K562 (cell line): ENCODE measurements around the gene EBF4. TPM values are rescaled to one million over a fixed set of nuclear protein-coding genes. Genes with fewer than 3 reads are reported as not detected.

ENCODE experiments used
- ATAC-seq: fragments of 200-7000 bp; cut with Tn5 transposase; 3 replicates; pipeline ENCODE4 v1.9.1; 2020; ENCODE audit warnings: moderate library complexity
- BruUV-seq: library from RNA; stranded (reverse); fragments of 400-500 nt; replicated peaks from 2 replicates; lab custom pipeline; 2021; lab: Mats Ljungman, UMichigan
- CTCF ChIA-PET: fragments of 300-600 bp; formaldehyde crosslinking; extraction: SDS; loops from one replicate; lab custom pipeline; 2021; ENCODE audit warnings: low intra/inter-chr PET ratio; lab: Yijun Ruan, JAX
- POLR2A ChIA-PET: fragments of 300-600, 350-650 bp; sonication (Branson Sonifier 250); formaldehyde crosslinking; extraction: SDS; loops from one replicate; lab custom pipeline; 2021; ENCODE audit warnings: antibody characterized with exemption, inconsistent platforms; lab: Yijun Ruan, JAX
- DNase-seq, 4 experiments: peaks; one replicate each; pipeline versions ENCODE4 v3.0.0 to v3.0.0-alpha.2; 2011 to 2018; ENCODE audit warnings: low spot score in 3 of 4, mixed read lengths in 3 of 4; ENCODE audit errors: extremely low read depth in 1 of 4
- FAIRE-seq: peaks from 2 replicates; lab custom pipeline; 2011; peaks lifted over from hg19 to GRCh38; lab: Jason Lieb, UNC
- H2AFZ ChIP-seq: 2 replicates; pipeline ENCODE4 v1.6.0; 2011; ENCODE audit warnings: low read depth, low read length, control low read depth, inconsistent platforms
- H3K27ac ChIP-seq: fragments of 200-600 bp; 3 replicates; pipeline ENCODE4 v1.8.0; 2011; ENCODE audit warnings: low read depth, mild to moderate bottlenecking, control low read depth, inconsistent platforms, low read length, moderate library complexity, mixed read lengths; ENCODE audit errors: extremely low read depth
- H3K27me3 ChIP-seq, 2 experiments: fragments of 300-600 bp in 1 of 2; 2 replicates in 1 of 2; 3 replicates in 1 of 2; pipeline versions ENCODE4 v1.6.0 to v1.8.0; 2011; ENCODE audit warnings: inconsistent platforms in 2 of 2, low read length in 2 of 2, mild to moderate bottlenecking in 1 of 2, mixed read lengths in 1 of 2, moderate library complexity in 1 of 2; ENCODE audit not compliant: control insufficient read depth in 2 of 2, insufficient read depth in 2 of 2
- H3K36me3 ChIP-seq: fragments of 300-600 bp; 3 replicates; pipeline ENCODE4 v1.8.0; 2011; ENCODE audit warnings: mild to moderate bottlenecking, low read length, inconsistent platforms; ENCODE audit not compliant: control insufficient read depth, insufficient read depth
- H3K4me1 ChIP-seq, 2 experiments: fragments of 200-600 bp in 1 of 2; replicated peaks in 1 of 2; 2 replicates in 1 of 2; 3 replicates in 1 of 2; pipeline versions ENCODE4 v1.5.1 to v1.8.0; 2011; ENCODE audit warnings: inconsistent platforms in 2 of 2, low read length in 2 of 2, mild to moderate bottlenecking in 1 of 2, mixed read lengths in 1 of 2, moderate library complexity in 1 of 2; ENCODE audit not compliant: control insufficient read depth in 2 of 2, insufficient read depth in 2 of 2
- H3K4me2 ChIP-seq: 2 replicates; pipeline ENCODE4 v1.6.1; 2011; ENCODE audit warnings: low read length, control low read depth, inconsistent platforms, mixed read lengths; ENCODE audit not compliant: insufficient read depth
- H3K4me3 ChIP-seq: fragments of 200-600 bp; sonication (generic), shearing (Covaris generic); 2 replicates; pipeline ENCODE4 v1.5.1; 2016; ENCODE audit warnings: control low read depth, inconsistent platforms
- H3K79me2 ChIP-seq: fragments of 200-600 bp; 3 replicates; pipeline ENCODE4 v1.8.0; 2011; ENCODE audit warnings: low read length, inconsistent platforms; ENCODE audit not compliant: control insufficient read depth, insufficient read depth
- H3K9ac ChIP-seq, 2 experiments: 2 replicates each; pipeline versions ENCODE4 v1.6.0 to v1.6.1; 2011; ENCODE audit warnings: low read depth in 2 of 2, low read length in 2 of 2, control low read depth in 1 of 2, inconsistent platforms in 1 of 2, mild to moderate bottlenecking in 1 of 2, mixed read lengths in 1 of 2; ENCODE audit not compliant: insufficient read depth in 1 of 2
- H3K9me1 ChIP-seq: one replicate; pipeline ENCODE4 v1.6.0; 2011; ENCODE audit warnings: inconsistent platforms, mild to moderate bottlenecking, low read length, moderate library complexity; ENCODE audit not compliant: control insufficient read depth, insufficient read depth
- H3K9me3 ChIP-seq: replicated peaks from 2 replicates; pipeline ENCODE4 v1.5.1; 2011; ENCODE audit warnings: low read depth, low read length, inconsistent platforms; ENCODE audit not compliant: control insufficient read depth, insufficient read depth
- H4K20me1 ChIP-seq: replicated peaks from 2 replicates; pipeline ENCODE4 v1.6.1; 2011; ENCODE audit warnings: low read length, inconsistent platforms, mixed read lengths; ENCODE audit not compliant: control insufficient read depth, insufficient read depth
- CREB1 ChIP-seq, 2 experiments: sonication (generic) in 1 of 2; formaldehyde crosslinking in 1 of 2; IDR thresholded peaks; 2 replicates each; pipeline versions ENCODE4 v1.6.1 to v1.8.0; 2012 to 2022; ENCODE audit warnings: inconsistent platforms in 1 of 2, mild to moderate bottlenecking in 1 of 2, missing genetic modification reagents in 1 of 2, moderate library complexity in 1 of 2
- EP400 ChIP-seq: fragments of 450-650 bp; IDR thresholded peaks from 2 replicates; pipeline ENCODE4 v1.6.1; 2017; ENCODE audit warnings: antibody characterized with exemption, mild to moderate bottlenecking, moderate library complexity
- GTF2E2 ChIP-seq: fragments of 200-800 bp; sonication (Bioruptor generic); IDR thresholded peaks from 2 replicates; pipeline ENCODE4 v1.6.1; 2016; ENCODE audit warnings: missing genetic modification characterization, missing compliant biosample characterization
- JUND ChIP-seq, 2 experiments: IDR thresholded peaks; 2 replicates in 1 of 2; 3 replicates in 1 of 2; pipeline ENCODE4 v1.6.1; 2011; ENCODE audit warnings: borderline replicate concordance in 2 of 2, low read depth in 2 of 2, low read length in 2 of 2, improper control_type of control experiment in 1 of 2, missing biosample characterization in 1 of 2, missing genetic modification characterization in 1 of 2, missing genetic modification reagents in 1 of 2
- NRF1 ChIP-seq, 2 experiments: fragments of 450-650 bp; IDR thresholded peaks in 1 of 2; conservative IDR thresholded peaks in 1 of 2; 2 replicates each; pipeline ENCODE4 v1.6.1; 2014; ENCODE audit warnings: mild to moderate bottlenecking in 2 of 2
- PRPF4 ChIP-seq: fragments of 200-400 bp; formaldehyde crosslinking; IDR thresholded peaks from one replicate; pipeline ENCODE4 v1.6.1; 2017; ENCODE audit warnings: low read length, low read depth, mild to moderate bottlenecking; ENCODE audit not compliant: insufficient read depth, poor library complexity, severe bottlenecking
- STAT5A ChIP-seq: IDR thresholded peaks from 2 replicates; pipeline ENCODE4 v1.6.1; 2012; ENCODE audit warnings: low read length, inconsistent platforms, borderline replicate concordance
- WGBS: fragments of 100-300 bp; shearing (Covaris generic); methylation state at CpG from one replicate; pipeline ENCODE4 v1.1.6; 2016; ENCODE audit warnings: low coverage, mixed read lengths; ENCODE audit not compliant: insufficient coverage; ENCODE audit errors: missing lambda C conversion rate; 5-methylcytosine and 5-hydroxymethylcytosine counted together
- in situ Hi-C: fragments of 300-500 bp; cut with MboI; formaldehyde crosslinking; loops from 4 replicates; pipeline ENCODE4 v1.15.0; 2018; ENCODE audit warnings: inconsistent platforms, mixed read lengths
- intact Hi-C: fragments of 100-400 bp; cut with micrococcal nuclease; formaldehyde crosslinking; loops from 2 replicates; pipeline ENCODE4 v1.14.2; 2022
- polyA plus RNA-seq, 8 experiments: library from polyadenylated mRNA; depleted of rRNA in 4 of 8; stranded (reverse) in 5 of 8; unstranded in 3 of 8; fragments of >200 nt; fragmentation: Nextera tagmentation in 2 of 8; fragmentation: Illumina TruSeq in 1 of 8; extraction: Ambion mirVana in 2 of 8; extraction: Trizol in 1 of 8; gene quantifications; 2 replicates each; pipeline versions ENCODE4 v1.2.1 to v1.2.3, GENCODE V29; 2011 to 2014; ENCODE audit warnings: inconsistent platforms in 1 of 8, missing spikeins in 1 of 8
- total RNA-seq, 7 experiments: library from RNA; depleted of rRNA in 6 of 7; stranded (reverse); fragments of >200 nt in 6 of 7; fragmentation: Illumina TruSeq in 2 of 7; extraction: Trizol in 2 of 7; gene quantifications; 2 replicates each; pipeline versions ENCODE4 v1.2.1 to v1.2.3, GENCODE V29; 2011 to 2021; ENCODE audit warnings: low replicate concordance in 1 of 7
- TF ChIP-seq, protein P1 (sequence below), 3 experiments: fragments of 200-800 bp in 1 of 3; fragments of 250-450 bp in 1 of 3; fragments of 450-650 bp in 1 of 3; sonication (Bioruptor Pico) in 1 of 3; sonication (Bioruptor generic) in 1 of 3; formaldehyde crosslinking in 1 of 3; IDR thresholded peaks; 2 replicates each; pipeline versions ENCODE4 v1.6.1 to v1.8.0; 2016 to 2022; ENCODE audit warnings: mild to moderate bottlenecking in 2 of 3, missing genetic modification characterization in 2 of 3, missing compliant biosample characterization in 1 of 3, moderate library complexity in 1 of 3
- TF ChIP-seq, protein P2 (sequence below): fragments of 450-650 bp; formaldehyde crosslinking; IDR thresholded peaks from 2 replicates; pipeline ENCODE4 v1.4.0; 2020; ENCODE audit warnings: mild to moderate bottlenecking, mixed read lengths
- TF ChIP-seq, protein P3 (sequence below): fragments of 450-650 bp; formaldehyde crosslinking; conservative IDR thresholded peaks from 2 replicates; pipeline ENCODE4 v1.4.0; 2022; ENCODE audit warnings: mild to moderate bottlenecking, missing genetic modification characterization

Gene EBF4
- total and polyA plus RNA-seq, 9 of the 15 experiments (the other 6 are each of a cell fraction or from before 2014, with no cell fraction given), result 0.09 TPM; not detected in 8

DNA sequence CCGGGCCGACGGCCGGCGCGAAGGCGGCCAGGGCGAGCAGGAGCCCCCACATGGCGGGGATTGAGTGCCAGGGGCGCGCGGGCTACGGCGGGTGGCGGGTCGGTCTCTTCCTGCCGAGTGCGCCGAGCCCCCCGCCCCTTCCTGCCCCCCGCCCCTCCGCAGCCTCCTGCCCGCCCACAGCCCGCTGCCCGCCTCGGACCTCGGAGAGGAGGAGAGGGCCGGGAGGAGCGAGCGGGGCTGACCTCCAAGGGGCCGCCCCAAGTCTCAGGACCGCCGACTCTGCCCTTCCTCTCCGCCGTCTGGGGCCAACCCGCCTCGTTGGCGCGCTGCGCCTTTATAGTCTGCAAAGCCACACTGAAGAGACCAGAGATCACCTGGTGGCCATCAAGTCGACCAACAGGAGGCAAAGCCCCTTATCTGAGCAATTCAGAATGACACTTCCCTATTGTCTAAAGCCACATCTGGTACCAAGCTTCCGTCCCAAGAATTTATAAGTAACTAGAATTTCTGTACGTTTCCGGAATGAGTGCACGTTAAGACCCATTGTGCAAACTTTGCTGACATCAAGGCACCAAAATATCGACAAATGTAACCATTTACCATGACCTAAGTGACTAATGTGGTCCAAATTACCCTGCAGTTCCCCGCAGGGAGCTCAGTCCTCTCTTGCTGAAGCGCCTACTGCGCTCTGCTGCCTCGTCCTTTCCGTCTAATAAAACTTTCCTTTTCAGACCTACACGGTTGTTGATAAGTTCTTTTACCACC is 108.1 kb downstream of the EBF4 start, which contains the start of gene CPXM1:
Gene CPXM1, minus strand, starts transcription at position 107 of the 765 bp plus-strand sequence. Its CDS starts 55 bp downstream, at position 52.
- no peaks in the 10 kb centered on the region for H3K36me3 ChIP-seq
- DNase-seq (peak; percentile 54 to 74 (median 58)), ATAC-seq (peak; percentile 87), FAIRE-seq (peak; percentile 88)
- ChIA-PET POLR2A (no interaction called here), CTCF (no interaction called here)
- intact Hi-C loops, result no loop called here
- no TSS peak for BruUV-seq
- H3K27ac ChIP-seq, result no peak within 1 kb of the TSS; the same call in 2 of the 3 replicates
- peak within 1 kb of the TSS; percentile 83 for H2AFZ ChIP-seq
- peaks cover 2 to 42% of the 10 kb centered on the region in 2 experiments; a peak in 4 of 5 replicates for H3K4me1 ChIP-seq
- H3K79me2 ChIP-seq, result no peaks in the 10 kb centered on the region
- peak within 1 kb of the TSS; percentile 55 for H3K4me2 ChIP-seq
- H3K27me3 ChIP-seq, result peaks cover 0 to 40% of the 10 kb centered on the region in 2 experiments; a peak in 3 of 5 replicates
- in situ Hi-C loops, result no loop called here
- H3K9me3 ChIP-seq, result no peaks in the 10 kb centered on the region
- peaks cover 7% of the 10 kb centered on the region; the same call in 1 of the 2 replicates for H4K20me1 ChIP-seq
- H3K9ac ChIP-seq, result no peak within 1 kb of the TSS; a peak in 1 of 4 replicates
- H3K9me1 ChIP-seq, result no peaks in the 10 kb centered on the region
- WGBS, result 3% methylated on average over 21 of the region's 52 CpGs
- no peak within 1 kb of the TSS for H3K4me3 ChIP-seq
- TF ChIP-seq EP400 (no peak), STAT5A (peak; percentile 66), CREB1 (IDR thresholded peaks at IDR 0.05) (no peak), CREB1 (CRISPR knock-in tag; IDR thresholded peaks at IDR 0.05) (no peak), NRF1 (conservative IDR thresholded peaks at IDR 0.05 in 1 of 2, IDR thresholded peaks at IDR 0.05 in 1 of 2) (no peak), PRPF4 (no peak), GTF2E2 (tag) (no peak), JUND (IDR thresholded peaks at IDR 0.05; ENCODE audit: borderline replicate concordance, low read depth, low read length) (no peak), JUND (tag; IDR thresholded peaks at IDR 0.05; ENCODE audit: borderline replicate concordance, low read depth, low read length) (no peak)
- TF ChIP-seq, protein P1, sequence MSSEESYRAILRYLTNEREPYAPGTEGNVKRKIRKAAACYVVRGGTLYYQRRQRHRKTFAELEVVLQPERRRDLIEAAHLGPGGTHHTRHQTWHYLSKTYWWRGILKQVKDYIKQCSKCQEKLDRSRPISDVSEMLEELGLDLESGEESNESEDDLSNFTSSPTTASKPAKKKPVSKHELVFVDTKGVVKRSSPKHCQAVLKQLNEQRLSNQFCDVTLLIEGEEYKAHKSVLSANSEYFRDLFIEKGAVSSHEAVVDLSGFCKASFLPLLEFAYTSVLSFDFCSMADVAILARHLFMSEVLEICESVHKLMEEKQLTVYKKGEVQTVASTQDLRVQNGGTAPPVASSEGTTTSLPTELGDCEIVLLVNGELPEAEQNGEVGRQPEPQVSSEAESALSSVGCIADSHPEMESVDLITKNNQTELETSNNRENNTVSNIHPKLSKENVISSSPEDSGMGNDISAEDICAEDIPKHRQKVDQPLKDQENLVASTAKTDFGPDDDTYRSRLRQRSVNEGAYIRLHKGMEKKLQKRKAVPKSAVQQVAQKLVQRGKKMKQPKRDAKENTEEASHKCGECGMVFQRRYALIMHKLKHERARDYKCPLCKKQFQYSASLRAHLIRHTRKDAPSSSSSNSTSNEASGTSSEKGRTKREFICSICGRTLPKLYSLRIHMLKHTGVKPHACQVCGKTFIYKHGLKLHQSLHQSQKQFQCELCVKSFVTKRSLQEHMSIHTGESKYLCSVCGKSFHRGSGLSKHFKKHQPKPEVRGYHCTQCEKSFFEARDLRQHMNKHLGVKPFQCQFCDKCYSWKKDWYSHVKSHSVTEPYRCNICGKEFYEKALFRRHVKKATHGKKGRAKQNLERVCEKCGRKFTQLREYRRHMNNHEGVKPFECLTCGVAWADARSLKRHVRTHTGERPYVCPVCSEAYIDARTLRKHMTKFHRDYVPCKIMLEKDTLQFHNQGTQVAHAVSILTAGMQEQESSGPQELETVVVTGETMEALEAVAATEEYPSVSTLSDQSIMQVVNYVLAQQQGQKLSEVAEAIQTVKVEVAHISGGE (CRISPR knock-in tag; IDR thresholded peaks at IDR 0.05), result no peak
- TF ChIP-seq, protein P2, sequence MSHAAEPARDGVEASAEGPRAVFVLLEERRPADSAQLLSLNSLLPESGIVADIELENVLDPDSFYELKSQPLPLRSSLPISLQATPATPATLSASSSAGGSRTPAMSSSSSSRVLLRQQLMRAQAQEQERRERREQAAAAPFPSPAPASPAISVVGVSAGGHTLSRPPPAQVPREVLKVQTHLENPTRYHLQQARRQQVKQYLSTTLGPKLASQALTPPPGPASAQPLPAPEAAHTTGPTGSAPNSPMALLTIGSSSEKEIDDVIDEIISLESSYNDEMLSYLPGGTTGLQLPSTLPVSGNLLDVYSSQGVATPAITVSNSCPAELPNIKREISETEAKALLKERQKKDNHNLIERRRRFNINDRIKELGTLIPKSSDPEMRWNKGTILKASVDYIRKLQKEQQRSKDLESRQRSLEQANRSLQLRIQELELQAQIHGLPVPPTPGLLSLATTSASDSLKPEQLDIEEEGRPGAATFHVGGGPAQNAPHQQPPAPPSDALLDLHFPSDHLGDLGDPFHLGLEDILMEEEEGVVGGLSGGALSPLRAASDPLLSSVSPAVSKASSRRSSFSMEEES (CRISPR knock-in tag), result no peak
- TF ChIP-seq, protein P3, sequence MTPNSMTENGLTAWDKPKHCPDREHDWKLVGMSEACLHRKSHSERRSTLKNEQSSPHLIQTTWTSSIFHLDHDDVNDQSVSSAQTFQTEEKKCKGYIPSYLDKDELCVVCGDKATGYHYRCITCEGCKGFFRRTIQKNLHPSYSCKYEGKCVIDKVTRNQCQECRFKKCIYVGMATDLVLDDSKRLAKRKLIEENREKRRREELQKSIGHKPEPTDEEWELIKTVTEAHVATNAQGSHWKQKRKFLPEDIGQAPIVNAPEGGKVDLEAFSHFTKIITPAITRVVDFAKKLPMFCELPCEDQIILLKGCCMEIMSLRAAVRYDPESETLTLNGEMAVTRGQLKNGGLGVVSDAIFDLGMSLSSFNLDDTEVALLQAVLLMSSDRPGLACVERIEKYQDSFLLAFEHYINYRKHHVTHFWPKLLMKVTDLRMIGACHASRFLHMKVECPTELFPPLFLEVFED, result no peak
